Skin epidermis (tissue), 12 donors: ENCODE data around the gene NPAS3.
"Not testable (repeated sequence)": the region's sequence is repeated elsewhere in the genome, so short reads cannot be mapped to it uniquely, and the experiment has no call there.

Source experiments
- H3K27ac ChIP-seq, 21 experiments: fragments of 200-600 bp; sonication (generic) in 11 of 21; one replicate each; pipeline ENCODE4 v1.5.0; 2020; ENCODE audit warnings: mild to moderate bottlenecking in 3 of 21, inconsistent platforms in 2 of 21, moderate library complexity in 2 of 21
- H3K4me3 ChIP-seq, 7 experiments: fragments of 200-600 bp; sonication (generic) in 2 of 7; one replicate each; pipeline ENCODE4 v1.5.0; 2020; ENCODE audit warnings: inconsistent platforms in 2 of 7, mild to moderate bottlenecking in 2 of 7, moderate library complexity in 1 of 7

NPAS3 gene

DNA sequence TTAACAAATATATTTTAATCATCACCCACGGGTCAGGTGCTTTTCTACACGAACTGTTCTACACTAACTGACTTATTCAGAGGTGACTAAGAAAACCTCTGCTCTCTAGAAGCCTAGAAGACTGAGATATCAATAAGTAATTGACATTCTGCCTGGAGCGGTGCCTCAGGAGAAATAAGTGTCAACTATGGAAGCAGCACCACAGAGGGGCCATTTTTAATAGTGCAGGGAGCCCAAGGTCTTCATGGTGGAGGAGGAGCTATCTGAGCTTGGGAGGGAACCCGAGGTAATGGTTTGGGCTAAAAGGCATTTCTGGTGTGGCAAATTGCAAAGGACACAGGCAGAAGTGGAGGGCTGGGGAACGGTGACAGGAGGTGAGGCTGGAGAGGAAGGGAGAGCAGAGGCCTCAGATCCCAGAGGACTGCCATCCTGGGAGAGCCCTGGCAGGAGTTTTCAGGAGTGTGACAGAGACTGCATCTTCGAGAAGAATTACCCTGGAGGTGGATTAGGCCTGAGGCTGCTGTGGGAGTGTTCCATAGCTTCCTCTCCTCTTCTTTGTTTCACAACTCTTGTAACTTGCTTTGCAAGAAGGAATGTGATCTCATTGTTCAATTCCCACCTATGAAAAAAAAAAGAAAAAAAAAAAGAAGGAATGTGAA is 123.1 kb downstream of the NPAS3 start:
- Histone ChIP-seq H3K4me3 (no peak overlapping the region), H3K27ac (no peak overlapping the region)

- no peak overlapping the region for H3K4me3 ChIP-seq
- no peak overlapping the region for H3K27ac ChIP-seq
Measured at GRCh38 chr14:33062476-33062875, 123.8 kb downstream of the NPAS3 start.

DNA sequence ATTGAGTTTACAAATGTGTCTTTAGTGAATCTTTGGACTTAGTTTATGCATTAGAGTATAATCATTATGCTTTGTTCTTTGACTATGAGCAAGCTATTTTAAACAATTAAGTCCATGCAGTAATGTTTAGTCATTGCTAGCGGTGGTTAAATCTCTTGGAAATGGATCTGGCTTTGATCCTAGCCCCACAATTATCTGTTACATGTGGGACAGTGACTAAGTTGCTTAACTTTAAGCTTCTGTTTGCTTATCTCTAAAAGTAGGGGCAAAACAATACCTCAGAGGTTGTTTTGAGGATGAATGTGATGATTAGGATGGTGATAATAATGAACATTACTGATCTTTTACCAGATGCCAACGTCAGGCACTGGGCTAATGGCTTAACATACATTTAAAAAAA is 124.2 kb downstream of the NPAS3 start:
- Histone ChIP-seq H3K4me3 (no peak overlapping the region), H3K27ac (no peak overlapping the region)

- no peak overlapping the region for H3K27ac ChIP-seq
- no peak overlapping the region for H3K4me3 ChIP-seq
Measured at GRCh38 chr14:33063521-33063920, 124.8 kb downstream of the NPAS3 start.

- Histone ChIP-seq H3K27ac (no peak overlapping the region), H3K4me3 (no peak overlapping the region)
Measured at GRCh38 chr14:33065634-33066033, 127.0 kb downstream of the NPAS3 start.

DNA sequence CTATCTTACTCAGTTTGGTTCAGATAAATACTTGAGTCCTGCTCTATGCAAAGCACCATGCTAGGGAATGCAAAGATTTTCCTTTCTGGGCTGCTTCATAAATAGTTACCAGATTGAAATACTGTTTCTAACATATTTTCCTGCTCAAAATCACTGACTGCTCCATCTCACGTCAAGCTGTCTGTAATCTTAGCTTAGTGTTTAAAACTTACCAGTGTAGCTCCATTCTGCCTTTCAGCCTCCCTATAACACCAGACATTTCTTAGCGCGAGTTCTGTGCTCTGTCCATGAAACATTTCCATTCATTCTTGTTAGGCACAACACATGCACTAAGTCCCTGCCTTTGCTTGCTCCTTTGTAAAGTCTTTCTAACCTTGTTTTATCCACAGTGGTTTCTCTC is 129.4 kb downstream of the NPAS3 start:
- no peak overlapping the region for H3K27ac ChIP-seq
- H3K4me3 ChIP-seq: no peak overlapping the region

- H3K27ac ChIP-seq: no peak overlapping the region
Measured at GRCh38 chr14:33068626-33069025, 129.9 kb downstream of the NPAS3 start.

GRCh38 chr14:33070475-33070874 is 131.8 kb downstream of the NPAS3 start:
- Histone ChIP-seq H3K27ac (no peak overlapping the region), H3K4me3 (no peak overlapping the region)

More at GRCh38 chr14:33068626-33069025, 129.9 kb downstream of the NPAS3 start:
- H3K4me3 ChIP-seq: no peak overlapping the region

GRCh38 chr14:33073023-33073422 is 134.3 kb downstream of the NPAS3 start:
- H3K4me3 ChIP-seq: no peak overlapping the region

DNA sequence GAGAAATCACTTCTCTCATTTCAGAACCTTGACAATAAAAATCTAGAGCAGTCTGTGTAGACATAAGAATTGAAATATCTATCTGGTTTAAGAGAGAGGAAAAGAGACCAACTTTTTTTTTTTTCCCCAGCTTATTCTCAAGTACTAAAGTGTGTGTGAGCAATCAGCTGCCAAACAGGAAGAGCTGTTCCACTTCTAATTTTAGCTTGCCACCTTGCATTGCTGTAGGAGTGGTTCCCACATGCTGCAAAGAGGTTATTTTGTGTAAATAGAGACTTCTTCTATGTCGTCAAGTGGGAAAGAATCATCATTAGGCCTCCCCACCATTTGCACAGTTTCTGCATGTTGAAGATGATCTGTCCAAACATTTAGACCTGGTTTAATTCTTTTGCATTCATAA is 142.6 kb downstream of the NPAS3 start:
- Histone ChIP-seq H3K4me3 (no peak overlapping the region), H3K27ac (no peak overlapping the region)

More at GRCh38 chr14:33073023-33073422, 134.3 kb downstream of the NPAS3 start:
- H3K27ac ChIP-seq: no peak overlapping the region

- Histone ChIP-seq H3K27ac (no peak overlapping the region), H3K4me3 (no peak overlapping the region)
Measured at GRCh38 chr14:33085799-33086198, 147.1 kb downstream of the NPAS3 start.

- not testable (repeated sequence) for H3K27ac ChIP-seq, H3K4me3 ChIP-seq
Measured at GRCh38 chr14:33088274-33088673, 149.6 kb downstream of the NPAS3 start.

DNA sequence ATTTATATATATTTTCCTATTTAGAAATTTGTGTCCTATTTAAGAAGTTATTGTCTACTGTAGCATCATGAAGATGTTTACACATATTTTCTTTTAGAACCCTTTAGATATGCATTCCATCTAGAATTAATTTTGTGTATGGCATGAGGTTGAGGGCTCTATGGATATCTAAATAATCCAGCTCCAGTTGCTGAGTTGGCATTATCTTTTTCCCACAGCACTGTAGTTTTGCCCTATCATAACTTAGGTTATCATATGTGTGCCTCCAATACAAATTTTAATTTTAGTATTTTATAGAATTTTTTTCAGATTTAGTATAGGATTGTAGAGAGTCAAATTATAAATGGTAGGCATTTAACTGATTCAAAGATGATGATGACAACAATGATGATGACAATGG is 159.3 kb downstream of the NPAS3 start:
- Histone ChIP-seq H3K27ac (no peak overlapping the region), H3K4me3 (no peak overlapping the region)

- Histone ChIP-seq H3K4me3 (no peak overlapping the region), H3K27ac (no peak overlapping the region)
Measured at GRCh38 chr14:33103489-33103888, 164.8 kb downstream of the NPAS3 start.

DNA sequence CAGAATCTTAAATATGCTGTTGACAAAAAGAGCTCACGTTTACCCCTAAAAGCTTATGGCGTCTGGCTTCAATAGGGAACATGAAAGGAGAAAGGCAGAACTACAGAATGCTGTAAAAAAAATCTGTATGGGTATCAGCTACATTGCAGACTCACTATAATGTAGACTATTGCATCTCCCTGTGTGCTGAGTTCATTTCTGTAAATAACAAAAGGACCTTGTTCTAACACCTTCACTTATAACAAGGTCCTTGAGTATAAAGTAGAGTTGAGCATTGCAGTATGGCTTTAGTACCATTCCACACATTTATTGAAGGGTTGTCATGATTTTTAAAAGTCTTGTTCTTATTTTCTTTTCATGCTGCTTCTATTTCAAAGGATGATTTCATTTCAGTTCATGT is 165.3 kb downstream of the NPAS3 start:
- no peak overlapping the region for H3K27ac ChIP-seq
- no peak overlapping the region for H3K4me3 ChIP-seq

- Histone ChIP-seq H3K27ac (no peak overlapping the region), H3K4me3 (no peak overlapping the region)
Measured at GRCh38 chr14:33110737-33111443, 172.2 kb downstream of the NPAS3 start.

GRCh38 chr14:33114331-33114730 is 175.7 kb downstream of the NPAS3 start:
- Histone ChIP-seq H3K4me3 (no peak overlapping the region), H3K27ac (no peak overlapping the region)

DNA sequence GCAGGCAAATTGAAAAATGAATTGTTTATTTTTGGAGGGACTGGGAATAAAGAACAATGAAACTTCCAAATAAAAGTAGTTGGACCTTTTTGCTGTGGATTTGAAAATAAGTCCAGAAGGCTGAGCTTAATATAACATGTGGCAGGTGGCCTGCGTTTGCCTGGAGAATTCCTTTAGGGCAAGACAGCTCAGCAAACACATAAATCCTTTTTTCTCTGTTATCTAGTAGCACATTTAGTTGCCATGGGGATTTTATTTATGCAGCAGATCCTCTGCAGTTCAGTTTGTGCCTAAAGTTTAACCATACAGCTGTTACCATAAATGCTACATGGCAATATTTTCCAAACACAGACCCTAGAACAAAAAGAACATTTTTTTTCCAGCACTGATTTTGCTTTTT is 180.0 kb downstream of the NPAS3 start:
- Histone ChIP-seq H3K4me3 (no peak overlapping the region), H3K27ac (no peak overlapping the region)

DNA sequence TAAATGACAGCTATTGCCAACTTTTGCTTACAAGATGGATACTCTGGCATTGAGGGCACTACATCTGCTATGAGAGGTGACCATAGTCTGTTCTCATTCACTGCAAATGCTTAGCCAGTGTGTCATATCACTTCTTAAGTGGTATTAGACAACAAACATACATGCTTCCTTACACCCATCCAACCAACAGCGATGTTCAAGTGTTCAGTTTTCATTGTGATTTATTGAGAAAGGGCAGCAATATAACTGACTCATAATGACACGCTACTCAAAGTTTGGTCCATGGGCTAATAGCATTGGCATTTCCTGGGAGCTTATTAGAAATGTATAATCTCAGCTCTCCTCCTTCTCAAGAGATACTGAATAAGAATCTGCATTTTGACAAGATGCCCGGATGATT is 181.7 kb downstream of the NPAS3 start:
- H3K4me3 ChIP-seq: no peak overlapping the region
- H3K27ac ChIP-seq: no peak overlapping the region

GRCh38 chr14:33120966-33121365 is 182.3 kb downstream of the NPAS3 start:
- Histone ChIP-seq H3K4me3 (no peak overlapping the region), H3K27ac (no peak overlapping the region)

DNA sequence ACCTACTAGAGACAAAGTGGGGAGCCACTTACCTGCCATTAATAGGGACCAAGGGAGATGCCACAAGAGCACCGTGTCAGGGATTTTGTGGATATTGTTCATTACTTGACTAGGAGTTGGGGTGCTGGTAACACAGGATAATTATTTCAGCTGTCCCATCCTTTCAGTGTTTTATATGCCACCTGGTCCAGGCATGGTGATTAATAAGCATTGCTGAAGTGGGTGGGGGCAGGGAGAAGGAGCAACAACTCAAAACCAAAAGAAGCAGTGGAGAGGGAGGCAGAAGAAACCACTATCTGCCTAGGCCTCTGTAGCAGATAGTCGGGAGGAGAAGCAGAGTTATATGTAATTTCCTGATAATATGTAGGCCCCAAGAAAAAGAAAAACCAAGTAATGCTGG is 184.6 kb downstream of the NPAS3 start:
- no peak overlapping the region for H3K4me3 ChIP-seq
- no peak overlapping the region for H3K27ac ChIP-seq

- H3K4me3 ChIP-seq: no peak overlapping the region
- no peak overlapping the region for H3K27ac ChIP-seq
Measured at GRCh38 chr14:33126433-33126832, 187.8 kb downstream of the NPAS3 start.
